Bladder microvascular endothelial cell (primary cell): Measurements from ENCODE around the gene OR14J1. TPM values are rescaled to one million over a fixed set of nuclear protein-coding genes. Genes with fewer than 3 reads are reported as not detected.

Experiments used
- total RNA-seq: library from RNA; depleted of rRNA; stranded (reverse); fragments of >200 nt; gene quantifications from 2 replicates; pipeline ENCODE4 v1.2.3, GENCODE V29; 2014

OR14J1 gene, protein sequence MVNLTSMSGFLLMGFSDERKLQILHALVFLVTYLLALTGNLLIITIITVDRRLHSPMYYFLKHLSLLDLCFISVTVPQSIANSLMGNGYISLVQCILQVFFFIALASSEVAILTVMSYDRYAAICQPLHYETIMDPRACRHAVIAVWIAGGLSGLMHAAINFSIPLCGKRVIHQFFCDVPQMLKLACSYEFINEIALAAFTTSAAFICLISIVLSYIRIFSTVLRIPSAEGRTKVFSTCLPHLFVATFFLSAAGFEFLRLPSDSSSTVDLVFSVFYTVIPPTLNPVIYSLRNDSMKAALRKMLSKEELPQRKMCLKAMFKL
- not detected in 2 replicates for total RNA-seq

DNA sequence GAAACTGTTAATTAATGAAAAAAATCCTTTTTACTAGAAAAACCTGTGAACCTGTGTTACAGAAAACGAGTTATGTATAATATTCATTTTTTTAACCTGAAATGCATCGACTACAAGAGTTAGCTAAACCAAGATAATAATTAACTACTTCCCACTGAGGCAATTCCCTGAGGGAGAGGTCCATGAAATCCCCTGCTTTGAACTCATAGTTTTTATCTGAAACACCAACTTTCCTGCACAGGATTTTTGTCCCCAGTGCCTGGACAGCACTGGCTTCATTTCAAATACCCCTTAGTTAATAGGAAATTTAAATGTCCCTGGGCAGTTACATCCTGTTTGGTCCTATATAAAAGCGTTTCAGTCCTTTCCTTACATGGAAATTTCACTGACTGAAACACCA, at the start of gene OR14J1:
OR14J1 (plus strand) TSS at position 386 of the 400 bp plus-strand sequence. CDS start 4,989 bp downstream, outside the sequence.

Other genes with a start within 250 kb of the OR14J1 start
- gene OR2B3, start 214.4 kb upstream of the OR14J1 start, total RNA-seq, result not detected in 2 replicates
- gene OR2J1, start 202.2 kb upstream of the OR14J1 start, total RNA-seq, result not detected in 2 replicates
- not detected in 2 replicates for gene OR2J3, start 193.6 kb upstream of the OR14J1 start, total RNA-seq
- not detected in 2 replicates for gene OR2J2, start 130.8 kb upstream of the OR14J1 start, total RNA-seq
- gene OR5V1, start 67.2 kb downstream of the OR14J1 start, total RNA-seq, result not detected in 2 replicates
- gene OR12D3, start 73.6 kb downstream of the OR14J1 start, total RNA-seq, result not detected in 2 replicates
- gene OR12D2, start 93.9 kb downstream of the OR14J1 start, total RNA-seq, result not detected in 2 replicates
- not detected in 2 replicates for gene OR12D1, start 113.2 kb downstream of the OR14J1 start, total RNA-seq
- gene OR10C1, start 137.6 kb downstream of the OR14J1 start, total RNA-seq, result not detected in 2 replicates
- not detected in 2 replicates for gene OR11A1, start 155.4 kb downstream of the OR14J1 start, total RNA-seq
- not detected in 2 replicates for gene OR2H1, start 155.5 kb downstream of the OR14J1 start, total RNA-seq
- gene MAS1L, start 186.3 kb downstream of the OR14J1 start, total RNA-seq, result not detected in 2 replicates